HEK293 (cell line): ENCODE results near the gene ZBTB25.

Experiments
- BCL11A ChIP-seq: fragments of 450-650 bp; formaldehyde crosslinking; IDR thresholded peaks from 2 replicates; pipeline ENCODE4 v1.5.1; 2016; ENCODE audit warnings: low read depth, missing biosample characterization, missing genetic modification characterization
- MEIS1 ChIP-seq: sonication (generic); formaldehyde crosslinking; IDR thresholded peaks from 2 replicates; pipeline ENCODE4 v1.8.1; 2022; ENCODE audit warnings: missing genetic modification reagents, mild to moderate bottlenecking, borderline replicate concordance
- TSHZ1 ChIP-seq: fragments of 450-650 bp; formaldehyde crosslinking; IDR thresholded peaks from 2 replicates; pipeline ENCODE4 v1.5.1; 2016; ENCODE audit warnings: missing biosample characterization, missing genetic modification characterization, borderline replicate concordance
- ZNF335 ChIP-seq: fragments of 450-650 bp; formaldehyde crosslinking; conservative IDR thresholded peaks from 2 replicates; pipeline ENCODE4 v1.5.1; 2016; ENCODE audit warnings: missing biosample characterization, missing genetic modification characterization
- ZNF654 ChIP-seq: fragments of 450-650 bp; formaldehyde crosslinking; IDR thresholded peaks from 2 replicates; pipeline ENCODE4 v1.5.1; 2016; ENCODE audit warnings: low read depth, missing biosample characterization, missing genetic modification characterization
- ZNF777 ChIP-seq: fragments of 450-650 bp; formaldehyde crosslinking; IDR thresholded peaks from 2 replicates; pipeline ENCODE4 v1.5.1; 2017; ENCODE audit warnings: missing biosample characterization, missing genetic modification characterization, borderline replicate concordance
- TF ChIP-seq, protein P1 (sequence below): fragments of 450-650 bp; formaldehyde crosslinking; IDR thresholded peaks from 2 replicates; pipeline ENCODE4 v1.5.1; 2016; ENCODE audit warnings: missing biosample characterization, missing genetic modification characterization
- TF ChIP-seq, protein P2 (sequence below): fragments of 450-650 bp; formaldehyde crosslinking; IDR thresholded peaks from 2 replicates; pipeline ENCODE4 v1.5.1; 2017; ENCODE audit warnings: missing biosample characterization, missing genetic modification characterization

GRCh38 chr14:64504310-64504896, 765 bp upstream of the ZBTB25 start, which contains the start of gene ZBTB1:
- no peak for TF ChIP-seq ZNF654
- TF ChIP-seq, protein P1, sequence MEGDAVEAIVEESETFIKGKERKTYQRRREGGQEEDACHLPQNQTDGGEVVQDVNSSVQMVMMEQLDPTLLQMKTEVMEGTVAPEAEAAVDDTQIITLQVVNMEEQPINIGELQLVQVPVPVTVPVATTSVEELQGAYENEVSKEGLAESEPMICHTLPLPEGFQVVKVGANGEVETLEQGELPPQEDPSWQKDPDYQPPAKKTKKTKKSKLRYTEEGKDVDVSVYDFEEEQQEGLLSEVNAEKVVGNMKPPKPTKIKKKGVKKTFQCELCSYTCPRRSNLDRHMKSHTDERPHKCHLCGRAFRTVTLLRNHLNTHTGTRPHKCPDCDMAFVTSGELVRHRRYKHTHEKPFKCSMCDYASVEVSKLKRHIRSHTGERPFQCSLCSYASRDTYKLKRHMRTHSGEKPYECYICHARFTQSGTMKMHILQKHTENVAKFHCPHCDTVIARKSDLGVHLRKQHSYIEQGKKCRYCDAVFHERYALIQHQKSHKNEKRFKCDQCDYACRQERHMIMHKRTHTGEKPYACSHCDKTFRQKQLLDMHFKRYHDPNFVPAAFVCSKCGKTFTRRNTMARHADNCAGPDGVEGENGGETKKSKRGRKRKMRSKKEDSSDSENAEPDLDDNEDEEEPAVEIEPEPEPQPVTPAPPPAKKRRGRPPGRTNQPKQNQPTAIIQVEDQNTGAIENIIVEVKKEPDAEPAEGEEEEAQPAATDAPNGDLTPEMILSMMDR (tag by site-specific recombination), result no peak
- TF ChIP-seq TSHZ1 (tag by site-specific recombination), result no peak; the same call in 1 of the 2 replicates
- peak; percentile 30; the same call in 1 of the 2 replicates for TF ChIP-seq BCL11A (tag by site-specific recombination)
- no peak; the same call in 1 of the 2 replicates for TF ChIP-seq ZNF777 (tag by site-specific recombination)
- TF ChIP-seq MEIS1, result no peak
- TF ChIP-seq, protein P2, sequence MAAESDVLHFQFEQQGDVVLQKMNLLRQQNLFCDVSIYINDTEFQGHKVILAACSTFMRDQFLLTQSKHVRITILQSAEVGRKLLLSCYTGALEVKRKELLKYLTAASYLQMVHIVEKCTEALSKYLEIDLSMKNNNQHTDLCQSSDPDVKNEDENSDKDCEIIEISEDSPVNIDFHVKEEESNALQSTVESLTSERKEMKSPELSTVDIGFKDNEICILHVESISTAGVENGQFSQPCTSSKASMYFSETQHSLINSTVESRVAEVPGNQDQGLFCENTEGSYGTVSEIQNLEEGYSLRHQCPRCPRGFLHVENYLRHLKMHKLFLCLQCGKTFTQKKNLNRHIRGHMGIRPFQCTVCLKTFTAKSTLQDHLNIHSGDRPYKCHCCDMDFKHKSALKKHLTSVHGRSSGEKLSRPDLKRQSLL (tag by site-specific recombination), result no peak
- peak; percentile 50 for TF ChIP-seq ZNF335 (tag by site-specific recombination)
